ENCODE results near the gene RAB40A.

The RAB40A gene

GRCh38 chrX:103519389-103519788 is at the start of gene RAB40A:
TSS of gene RAB40A (minus strand) at chrX:103519489. CDS start at chrX:103500756, 18,733 bp downstream.
- Histone ChIP-seq H3K4me1 (ENCODE audit: control insufficient read depth in 1 of 2, insufficient read depth in 2 of 2, low read length in 2 of 2) (no peaks in the 10 kb centered on the region), H3K36me3 (ENCODE audit: control insufficient read depth in 1 of 2, insufficient read depth in 2 of 2, low read length in 2 of 2) (no peaks in the 10 kb centered on the region), H3K9me3 (ENCODE audit: control insufficient read depth in 1 of 2, low read length in 2 of 2) (no peaks in the 10 kb centered on the region), H3K9ac (ENCODE audit: low read depth in 1 of 2, low read length in 2 of 2) (no peak within 1 kb of the TSS), H3K4me3 (ENCODE audit: low read depth in 1 of 2, low read length in 2 of 2) (no peak within 1 kb of the TSS), H3K27ac (ENCODE audit: low read depth, low read length) (no peak within 1 kb of the TSS), H3K27me3 (ENCODE audit: control insufficient read depth in 1 of 2, insufficient read depth in 2 of 2, low read length in 2 of 2) (no peaks in the 10 kb centered on the region)

DNA sequence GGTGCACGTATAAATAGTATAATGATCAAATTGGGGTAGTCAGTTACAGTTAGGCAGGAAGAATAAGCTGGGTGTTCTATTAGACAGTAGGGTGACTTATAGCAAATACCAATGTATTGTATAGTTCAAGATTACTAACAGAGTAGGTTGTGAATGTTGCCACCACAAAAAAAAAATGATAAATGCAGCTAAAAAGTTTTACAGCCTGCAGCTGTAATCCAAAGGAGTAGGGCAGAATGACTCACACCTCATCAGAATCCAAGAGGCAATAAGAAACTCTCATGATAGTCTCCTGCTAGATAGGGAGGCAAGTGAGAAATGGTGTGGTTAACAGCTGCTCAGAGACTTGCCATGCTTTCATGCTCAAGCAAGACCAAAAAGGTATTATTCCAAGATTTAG is 46.5 kb upstream of the RAB40A start:
- H3K4me1 ChIP-seq (ENCODE audit: control insufficient read depth in 1 of 2, insufficient read depth in 2 of 2, low read length in 2 of 2) = no peaks in the 10 kb centered on the region
- no peak overlapping the region for H3K4me3 ChIP-seq (ENCODE audit: low read depth in 1 of 2, low read length in 2 of 2)
- H3K27me3 ChIP-seq (ENCODE audit: control insufficient read depth in 1 of 2, insufficient read depth in 2 of 2, low read length in 2 of 2) = no peaks in the 10 kb centered on the region
- H3K36me3 ChIP-seq (ENCODE audit: control insufficient read depth in 1 of 2, insufficient read depth in 2 of 2, low read length in 2 of 2) = no peaks in the 10 kb centered on the region
- no peak overlapping the region for H3K9ac ChIP-seq (ENCODE audit: low read depth in 1 of 2, low read length in 2 of 2)
- H3K27ac ChIP-seq (ENCODE audit: low read depth, low read length) = no peak overlapping the region
- no peaks in the 10 kb centered on the region for H3K9me3 ChIP-seq (ENCODE audit: control insufficient read depth in 1 of 2, low read length in 2 of 2)

- Histone ChIP-seq H3K27ac (ENCODE audit: low read depth, low read length) (no peak overlapping the region), H3K36me3 (ENCODE audit: control insufficient read depth in 1 of 2, insufficient read depth in 2 of 2, low read length in 2 of 2) (no peaks in the 10 kb centered on the region), H3K9ac (ENCODE audit: low read depth in 1 of 2, low read length in 2 of 2) (no peak overlapping the region), H3K27me3 (ENCODE audit: control insufficient read depth in 1 of 2, insufficient read depth in 2 of 2, low read length in 2 of 2) (no peaks in the 10 kb centered on the region), H3K9me3 (ENCODE audit: control insufficient read depth in 1 of 2, low read length in 2 of 2) (no peaks in the 10 kb centered on the region), H3K4me1 (ENCODE audit: control insufficient read depth in 1 of 2, insufficient read depth in 2 of 2, low read length in 2 of 2) (no peaks in the 10 kb centered on the region), H3K4me3 (ENCODE audit: low read depth in 1 of 2, low read length in 2 of 2) (no peak overlapping the region)
Observed at GRCh38 chrX:103565197-103565596, 45.9 kb upstream of the RAB40A start.

- Histone ChIP-seq H3K27ac (ENCODE audit: low read depth, low read length) (no peak overlapping the region), H3K27me3 (ENCODE audit: control insufficient read depth in 1 of 2, insufficient read depth in 2 of 2, low read length in 2 of 2) (no peaks in the 10 kb centered on the region), H3K9me3 (ENCODE audit: control insufficient read depth in 1 of 2, low read length in 2 of 2) (no peaks in the 10 kb centered on the region), H3K4me3 (ENCODE audit: low read depth in 1 of 2, low read length in 2 of 2) (no peak overlapping the region), H3K4me1 (ENCODE audit: control insufficient read depth in 1 of 2, insufficient read depth in 2 of 2, low read length in 2 of 2) (no peaks in the 10 kb centered on the region), H3K36me3 (ENCODE audit: control insufficient read depth in 1 of 2, insufficient read depth in 2 of 2, low read length in 2 of 2) (no peaks in the 10 kb centered on the region), H3K9ac (ENCODE audit: low read depth in 1 of 2, low read length in 2 of 2) (no peak overlapping the region)
Observed at GRCh38 chrX:103562801-103563200, 43.5 kb upstream of the RAB40A start.

DNA sequence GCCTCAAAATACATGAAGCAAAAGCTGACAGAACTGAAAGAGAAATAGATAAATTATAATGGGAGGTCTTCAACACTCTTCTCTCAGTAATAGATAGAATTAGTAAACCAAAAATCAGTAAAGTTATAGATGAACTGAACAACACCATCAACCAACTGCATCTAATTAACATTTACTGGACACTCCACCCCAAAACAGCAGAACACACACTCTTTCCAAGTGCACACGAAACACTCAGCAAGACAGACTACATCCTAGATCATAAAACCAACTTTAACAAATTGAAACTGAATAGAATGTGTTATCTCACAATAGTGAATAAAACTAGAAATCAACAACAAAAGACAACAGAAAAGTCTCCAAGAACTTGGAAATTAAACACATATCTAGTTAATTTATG is 41.0 kb upstream of the RAB40A start:
- H3K27me3 ChIP-seq (ENCODE audit: control insufficient read depth in 1 of 2, insufficient read depth in 2 of 2, low read length in 2 of 2) = no peaks in the 10 kb centered on the region
- H3K9ac ChIP-seq (ENCODE audit: low read depth in 1 of 2, low read length in 2 of 2) = no peak overlapping the region
- H3K4me3 ChIP-seq (ENCODE audit: low read depth in 1 of 2, low read length in 2 of 2) = no peak overlapping the region
- H3K27ac ChIP-seq (ENCODE audit: low read depth, low read length) = no peak overlapping the region
- H3K9me3 ChIP-seq (ENCODE audit: control insufficient read depth in 1 of 2, low read length in 2 of 2) = no peaks in the 10 kb centered on the region
- no peaks in the 10 kb centered on the region for H3K36me3 ChIP-seq (ENCODE audit: control insufficient read depth in 1 of 2, insufficient read depth in 2 of 2, low read length in 2 of 2)
- H3K4me1 ChIP-seq (ENCODE audit: control insufficient read depth in 1 of 2, insufficient read depth in 2 of 2, low read length in 2 of 2) = no peaks in the 10 kb centered on the region

DNA sequence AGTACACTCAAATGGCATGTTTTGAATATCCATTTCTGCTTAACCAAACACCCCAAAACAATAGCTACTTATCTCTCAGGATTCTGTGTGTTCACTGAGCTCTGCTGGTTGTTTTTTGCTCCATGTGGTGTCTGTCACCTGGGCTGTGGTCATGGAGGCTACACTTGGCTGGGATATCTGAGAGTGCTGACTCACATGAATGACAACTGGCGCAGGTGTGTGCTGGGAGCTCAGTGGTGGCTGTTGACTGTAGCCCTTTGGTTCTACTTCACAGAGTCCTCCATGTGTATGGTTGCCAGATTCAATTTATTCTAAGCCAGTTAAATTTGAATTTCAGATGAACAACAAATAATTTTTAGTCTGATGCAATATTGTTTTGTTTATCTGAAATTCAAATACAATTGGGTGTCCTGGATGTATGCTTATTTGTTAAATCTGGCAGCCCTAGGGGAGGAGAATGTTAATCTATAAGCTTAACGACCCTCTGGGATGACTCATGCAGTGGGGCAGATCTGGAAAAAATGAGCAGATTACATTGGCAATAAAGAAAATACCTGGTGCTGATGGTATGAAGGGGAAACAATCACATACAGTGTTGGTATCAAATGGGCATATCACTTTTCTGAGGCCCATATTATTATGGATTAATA is 37.8 kb upstream of the RAB40A start:
- Histone ChIP-seq H3K36me3 (ENCODE audit: control insufficient read depth in 1 of 2, insufficient read depth in 2 of 2, low read length in 2 of 2) (no peaks in the 10 kb centered on the region), H3K27me3 (ENCODE audit: control insufficient read depth in 1 of 2, insufficient read depth in 2 of 2, low read length in 2 of 2) (no peaks in the 10 kb centered on the region)

GRCh38 chrX:103554687-103555424 is 35.6 kb upstream of the RAB40A start:
- Histone ChIP-seq H3K27me3 (ENCODE audit: control insufficient read depth in 1 of 2, insufficient read depth in 2 of 2, low read length in 2 of 2) (no peaks in the 10 kb centered on the region), H3K4me1 (ENCODE audit: control insufficient read depth in 1 of 2, insufficient read depth in 2 of 2, low read length in 2 of 2) (no peaks in the 10 kb centered on the region), H3K27ac (ENCODE audit: low read depth, low read length) (no peak overlapping the region), H3K9me3 (ENCODE audit: control insufficient read depth in 1 of 2, low read length in 2 of 2) (no peaks in the 10 kb centered on the region), H3K4me3 (ENCODE audit: low read depth in 1 of 2, low read length in 2 of 2) (peak overlapping the region; percentile 61 to 66), H3K36me3 (ENCODE audit: control insufficient read depth in 1 of 2, insufficient read depth in 2 of 2, low read length in 2 of 2) (no peaks in the 10 kb centered on the region), H3K9ac (ENCODE audit: low read depth in 1 of 2, low read length in 2 of 2) (no peak overlapping the region)

More for the DNA sequence above, 37.8 kb upstream of the RAB40A start:
- Histone ChIP-seq H3K9me3 (ENCODE audit: control insufficient read depth in 1 of 2, low read length in 2 of 2) (no peaks in the 10 kb centered on the region), H3K27ac (ENCODE audit: low read depth, low read length) (no peak overlapping the region), H3K4me1 (ENCODE audit: control insufficient read depth in 1 of 2, insufficient read depth in 2 of 2, low read length in 2 of 2) (no peaks in the 10 kb centered on the region), H3K4me3 (ENCODE audit: low read depth in 1 of 2, low read length in 2 of 2) (no peak overlapping the region), H3K9ac (ENCODE audit: low read depth in 1 of 2, low read length in 2 of 2) (no peak overlapping the region)

- Histone ChIP-seq H3K27ac (ENCODE audit: low read depth, low read length) (no peak overlapping the region), H3K36me3 (ENCODE audit: control insufficient read depth in 1 of 2, insufficient read depth in 2 of 2, low read length in 2 of 2) (no peaks in the 10 kb centered on the region), H3K4me1 (ENCODE audit: control insufficient read depth in 1 of 2, insufficient read depth in 2 of 2, low read length in 2 of 2) (no peaks in the 10 kb centered on the region), H3K9ac (ENCODE audit: low read depth in 1 of 2, low read length in 2 of 2) (no peak overlapping the region), H3K9me3 (ENCODE audit: control insufficient read depth in 1 of 2, low read length in 2 of 2) (no peaks in the 10 kb centered on the region), H3K4me3 (ENCODE audit: low read depth in 1 of 2, low read length in 2 of 2) (no peak overlapping the region), H3K27me3 (ENCODE audit: control insufficient read depth in 1 of 2, insufficient read depth in 2 of 2, low read length in 2 of 2) (no peaks in the 10 kb centered on the region)
Observed at GRCh38 chrX:103552236-103552635, 32.9 kb upstream of the RAB40A start.

GRCh38 chrX:103550415-103551051 is 31.2 kb upstream of the RAB40A start:
- Histone ChIP-seq H3K4me3 (ENCODE audit: low read depth in 1 of 2, low read length in 2 of 2) (no peak overlapping the region), H3K27ac (ENCODE audit: low read depth, low read length) (no peak overlapping the region), H3K9me3 (ENCODE audit: control insufficient read depth in 1 of 2, low read length in 2 of 2) (no peaks in the 10 kb centered on the region), H3K9ac (ENCODE audit: low read depth in 1 of 2, low read length in 2 of 2) (no peak overlapping the region), H3K27me3 (ENCODE audit: control insufficient read depth in 1 of 2, insufficient read depth in 2 of 2, low read length in 2 of 2) (no peaks in the 10 kb centered on the region), H3K36me3 (ENCODE audit: control insufficient read depth in 1 of 2, insufficient read depth in 2 of 2, low read length in 2 of 2) (no peaks in the 10 kb centered on the region), H3K4me1 (ENCODE audit: control insufficient read depth in 1 of 2, insufficient read depth in 2 of 2, low read length in 2 of 2) (no peaks in the 10 kb centered on the region)

- H3K9me3 ChIP-seq (ENCODE audit: control insufficient read depth in 1 of 2, low read length in 2 of 2) = no peaks in the 10 kb centered on the region
- no peaks in the 10 kb centered on the region for H3K27me3 ChIP-seq (ENCODE audit: control insufficient read depth in 1 of 2, insufficient read depth in 2 of 2, low read length in 2 of 2)
- H3K9ac ChIP-seq (ENCODE audit: low read depth in 1 of 2, low read length in 2 of 2) = no peak overlapping the region
- no peaks in the 10 kb centered on the region for H3K4me1 ChIP-seq (ENCODE audit: control insufficient read depth in 1 of 2, insufficient read depth in 2 of 2, low read length in 2 of 2)
- H3K27ac ChIP-seq (ENCODE audit: low read depth, low read length) = no peak overlapping the region
- no peaks in the 10 kb centered on the region for H3K36me3 ChIP-seq (ENCODE audit: control insufficient read depth in 1 of 2, insufficient read depth in 2 of 2, low read length in 2 of 2)
- no peak overlapping the region for H3K4me3 ChIP-seq (ENCODE audit: low read depth in 1 of 2, low read length in 2 of 2)
Observed at GRCh38 chrX:103549916-103550315, 30.6 kb upstream of the RAB40A start.
